Measurements from ENCODE around the gene PTPRT. TPM values are rescaled to one million over a fixed set of nuclear protein-coding genes. Genes with fewer than 3 reads are reported as not detected.

PTPRT gene
- total and polyA plus RNA-seq, 4 donors = 0.03 to 0.19 (median 0.18) TPM; not detected in 1

DNA sequence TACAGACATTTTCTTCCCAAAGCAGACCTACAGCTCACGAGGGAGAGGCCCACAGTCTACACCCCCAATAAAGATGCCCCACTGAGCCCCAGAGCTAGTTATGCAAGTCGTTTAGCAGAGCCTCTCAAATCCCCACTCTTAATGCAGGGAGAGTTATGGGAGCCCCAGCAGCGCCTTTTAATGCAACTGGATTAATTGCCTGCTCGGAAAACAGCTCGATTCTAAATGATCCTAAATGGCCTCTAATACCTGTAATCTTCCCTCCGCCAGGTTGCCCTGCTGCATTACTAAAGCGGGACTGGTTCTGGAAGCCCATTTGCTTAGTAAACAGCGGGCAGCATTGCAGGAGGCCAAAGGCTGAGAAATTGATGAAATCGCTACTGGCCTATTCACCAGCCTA, 656.9 kb downstream of the PTPRT start:
- WGBS, 2 donors = 93 to 95% methylated on average over 9 of the region's 9 CpGs
- Histone ChIP-seq H3K36me3 (ENCODE audit: control insufficient read depth in 1 of 2, insufficient read depth in 2 of 2, low read length in 1 of 2) (no peaks in the 10 kb centered on the region), H3K27me3 (ENCODE audit: control insufficient read depth in 1 of 2, insufficient read depth in 2 of 2, low read length in 1 of 2) (no peaks in the 10 kb centered on the region), H3K4me1 (ENCODE audit: control insufficient read depth in 1 of 2, insufficient read depth in 2 of 2, low read length in 2 of 2) (no peaks in the 10 kb centered on the region), H3K27ac (ENCODE audit: low read depth in 1 of 2, low read length in 2 of 2) (no peak overlapping the region), H3K4me3 (ENCODE audit: low read length in 2 of 2) (no peak overlapping the region), H3K9me3 (ENCODE audit: control insufficient read depth, low read length) (no peaks in the 10 kb centered on the region)
- ATAC-seq (ENCODE audit: low FRiP score) = no peak
- intact Hi-C loops (cut with DNase I) = no loop called here
- no peak for DNase-seq

DNA sequence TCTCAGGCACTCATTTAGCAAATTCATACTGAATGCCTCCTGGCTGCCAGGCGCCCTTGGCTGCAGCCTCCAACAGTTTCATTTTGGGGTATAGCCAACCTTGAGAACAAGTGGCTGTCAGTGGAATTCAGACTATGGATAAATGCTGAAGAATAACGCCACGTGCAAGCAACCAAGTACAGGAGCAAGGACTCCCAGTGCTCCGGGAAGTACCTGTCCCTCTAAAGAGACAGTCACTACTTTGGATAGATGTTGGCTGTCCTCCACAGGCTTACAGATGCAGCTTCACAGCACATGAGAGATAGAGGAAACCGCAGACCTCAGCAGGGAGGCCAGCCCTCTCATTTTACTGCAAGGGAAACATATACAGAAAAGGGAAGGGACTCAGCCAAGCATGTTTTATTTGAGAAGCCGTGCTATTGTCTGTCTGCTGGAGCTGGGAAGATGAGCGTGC, 658.2 kb downstream of the PTPRT start:
- intact Hi-C loops (cut with DNase I) = no loop called here
- no peaks in the 10 kb centered on the region for H3K36me3 ChIP-seq (ENCODE audit: control insufficient read depth in 1 of 2, insufficient read depth in 2 of 2, low read length in 1 of 2)
- DNase-seq (peak in 1 of 2 donors; percentile 61), ATAC-seq (ENCODE audit: low FRiP score) (no peak)
- no peaks in the 10 kb centered on the region for H3K27me3 ChIP-seq (ENCODE audit: control insufficient read depth in 1 of 2, insufficient read depth in 2 of 2, low read length in 1 of 2)
- no peaks in the 10 kb centered on the region for H3K4me1 ChIP-seq (ENCODE audit: control insufficient read depth in 1 of 2, insufficient read depth in 2 of 2, low read length in 2 of 2)
- no peak overlapping the region for H3K4me3 ChIP-seq (ENCODE audit: low read length in 2 of 2)
- H3K27ac ChIP-seq (ENCODE audit: low read depth in 1 of 2, low read length in 2 of 2) = no peak overlapping the region
- 27 to 32% methylated on average over 7 of the region's 7 CpGs for WGBS, 2 donors
- no peaks in the 10 kb centered on the region for H3K9me3 ChIP-seq (ENCODE audit: control insufficient read depth, low read length)

DNA sequence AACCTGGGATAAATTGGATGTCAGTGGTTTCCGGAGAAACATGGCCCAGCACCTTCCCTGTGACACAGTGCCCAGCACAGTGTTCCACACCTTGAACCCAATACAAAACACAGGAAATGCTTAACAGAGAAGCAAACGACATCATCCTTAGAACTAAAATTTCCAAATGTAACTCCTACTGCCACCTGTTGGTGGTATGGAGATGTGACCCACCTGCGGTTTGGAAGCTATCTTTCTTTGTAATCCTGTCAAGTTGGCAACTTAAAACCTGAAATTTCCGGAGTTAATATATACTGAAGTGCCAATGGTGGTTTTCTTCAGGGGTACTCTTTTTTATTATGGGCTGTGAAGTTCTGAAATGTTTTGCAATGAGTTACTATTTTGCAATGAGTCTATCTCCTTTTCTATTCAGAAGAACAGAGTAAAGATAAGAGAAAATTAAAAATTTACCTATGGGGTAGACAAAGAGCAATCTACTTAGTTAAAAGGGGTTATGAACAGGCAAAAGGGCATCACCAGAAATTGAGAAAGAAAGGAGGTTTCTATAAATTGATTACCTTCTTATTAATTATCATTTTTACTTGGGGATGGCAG, 658.8 kb downstream of the PTPRT start:
- Histone ChIP-seq H3K27ac (ENCODE audit: low read depth in 1 of 2, low read length in 2 of 2) (no peak overlapping the region), H3K4me1 (ENCODE audit: control insufficient read depth in 1 of 2, insufficient read depth in 2 of 2, low read length in 2 of 2) (no peaks in the 10 kb centered on the region), H3K36me3 (ENCODE audit: control insufficient read depth in 1 of 2, insufficient read depth in 2 of 2, low read length in 1 of 2) (no peaks in the 10 kb centered on the region), H3K27me3 (ENCODE audit: control insufficient read depth in 1 of 2, insufficient read depth in 2 of 2, low read length in 1 of 2) (no peaks in the 10 kb centered on the region), H3K9me3 (ENCODE audit: control insufficient read depth, low read length) (no peaks in the 10 kb centered on the region), H3K4me3 (ENCODE audit: low read length in 2 of 2) (no peak overlapping the region)
- 46 to 50% methylated on average over 4 of the region's 4 CpGs for whole genome bisulfite sequencing, 2 donors
- DNase-seq (no peak), ATAC-seq (ENCODE audit: low FRiP score) (no peak)
- intact Hi-C loops (cut with DNase I) = no loop called here

DNA sequence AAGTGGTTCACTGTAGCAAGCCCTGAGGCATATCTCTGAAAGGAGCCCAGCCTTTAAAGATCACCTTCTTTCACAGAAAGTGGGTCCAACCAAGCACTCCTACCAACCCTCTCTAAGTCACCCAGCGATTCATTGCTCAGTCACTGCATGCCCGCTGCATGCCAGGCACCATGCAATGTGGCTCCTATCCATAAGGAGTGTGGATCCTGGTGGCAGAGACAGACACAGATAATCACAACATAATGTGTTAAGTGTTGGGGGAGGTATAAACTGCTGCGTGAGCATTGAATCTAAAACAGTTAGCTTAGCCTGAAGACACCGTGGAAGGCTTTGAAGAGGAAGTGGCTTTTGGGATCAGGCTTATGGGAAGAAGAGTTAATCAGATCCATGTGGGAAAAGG, 659.5 kb downstream of the PTPRT start:
- H3K27ac ChIP-seq (ENCODE audit: low read depth in 1 of 2, low read length in 2 of 2) = no peak overlapping the region
- WGBS, 2 donors = 95 to 96% methylated on average over 4 of the region's 4 CpGs
- intact Hi-C loops (cut with DNase I) = no loop called here
- ATAC-seq (ENCODE audit: low FRiP score) (no peak), DNase-seq (no peak)
- no peaks in the 10 kb centered on the region for H3K27me3 ChIP-seq (ENCODE audit: control insufficient read depth in 1 of 2, insufficient read depth in 2 of 2, low read length in 1 of 2)
- H3K4me1 ChIP-seq (ENCODE audit: control insufficient read depth in 1 of 2, insufficient read depth in 2 of 2, low read length in 2 of 2) = no peaks in the 10 kb centered on the region
- no peaks in the 10 kb centered on the region for H3K36me3 ChIP-seq (ENCODE audit: control insufficient read depth in 1 of 2, insufficient read depth in 2 of 2, low read length in 1 of 2)
- no peaks in the 10 kb centered on the region for H3K9me3 ChIP-seq (ENCODE audit: control insufficient read depth, low read length)
- H3K4me3 ChIP-seq (ENCODE audit: low read length in 2 of 2) = no peak overlapping the region

DNA sequence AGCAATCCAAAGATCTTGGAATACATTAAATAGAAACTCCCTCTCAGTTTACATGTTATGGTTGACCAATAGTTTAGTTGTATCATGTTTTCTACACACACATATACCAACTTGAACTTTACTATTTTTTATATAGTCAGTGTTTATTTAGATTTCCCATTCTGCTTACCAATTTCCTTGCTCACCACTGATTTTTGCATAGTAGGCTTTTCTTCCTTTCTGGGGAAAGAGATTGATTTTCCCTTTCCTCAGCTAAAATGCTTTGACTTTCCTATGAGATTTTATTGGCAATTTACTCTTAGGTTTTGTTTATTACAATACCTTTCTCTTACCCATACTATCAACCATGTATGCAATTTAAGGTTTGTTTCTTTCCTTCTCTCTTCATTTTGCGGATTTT, 665.6 kb downstream of the PTPRT start:
- H3K4me3 ChIP-seq (ENCODE audit: low read length in 2 of 2) = no peak overlapping the region
- no peak overlapping the region for H3K27ac ChIP-seq (ENCODE audit: low read depth in 1 of 2, low read length in 2 of 2)
- H3K9me3 ChIP-seq (ENCODE audit: control insufficient read depth, low read length) = no peaks in the 10 kb centered on the region
- intact Hi-C loops (cut with DNase I) = no loop called here
- no peaks in the 10 kb centered on the region for H3K27me3 ChIP-seq (ENCODE audit: control insufficient read depth in 1 of 2, insufficient read depth in 2 of 2, low read length in 1 of 2)
- no peak for ATAC-seq (ENCODE audit: low FRiP score)
- 83 to 96% methylated on average over 1 of the region's 1 CpG for WGBS, 2 donors
- no peaks in the 10 kb centered on the region for H3K4me1 ChIP-seq (ENCODE audit: control insufficient read depth in 1 of 2, insufficient read depth in 2 of 2, low read length in 2 of 2)
- no peaks in the 10 kb centered on the region for H3K36me3 ChIP-seq (ENCODE audit: control insufficient read depth in 1 of 2, insufficient read depth in 2 of 2, low read length in 1 of 2)
- no peak for DNase-seq

DNA sequence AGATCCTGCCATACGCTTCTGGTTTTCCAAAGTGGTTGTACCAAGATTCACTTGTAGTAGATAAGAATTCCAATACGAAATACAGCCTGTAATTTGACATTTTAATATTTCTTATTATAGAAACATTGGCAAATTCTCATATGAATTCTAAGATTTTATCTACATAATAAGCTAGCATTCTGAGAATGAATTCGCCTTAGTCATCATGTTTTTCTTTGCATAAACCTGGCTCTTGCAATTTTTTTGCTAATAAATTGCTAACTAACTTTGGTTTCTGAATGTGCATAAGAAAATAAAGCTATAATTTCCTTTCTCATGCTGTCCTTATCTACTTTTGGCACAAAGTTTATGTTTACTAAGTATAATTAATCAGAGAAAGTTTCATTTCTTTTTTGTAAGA, 673.0 kb downstream of the PTPRT start:
- Histone ChIP-seq H3K27ac (ENCODE audit: low read depth in 1 of 2, low read length in 2 of 2) (no peak overlapping the region), H3K4me3 (ENCODE audit: low read length in 2 of 2) (no peak overlapping the region), H3K9me3 (ENCODE audit: control insufficient read depth, low read length) (no peaks in the 10 kb centered on the region), H3K27me3 (ENCODE audit: control insufficient read depth in 1 of 2, insufficient read depth in 2 of 2, low read length in 1 of 2) (no peaks in the 10 kb centered on the region), H3K36me3 (ENCODE audit: control insufficient read depth in 1 of 2, insufficient read depth in 2 of 2, low read length in 1 of 2) (no peaks in the 10 kb centered on the region), H3K4me1 (ENCODE audit: control insufficient read depth in 1 of 2, insufficient read depth in 2 of 2, low read length in 2 of 2) (no peaks in the 10 kb centered on the region)
- no peak for DNase-seq
- whole genome bisulfite sequencing, 2 donors = 35 to 40% methylated on average over 3 of the region's 3 CpGs
- intact Hi-C loops (cut with DNase I) = no loop called here
- ATAC-seq (ENCODE audit: low FRiP score) = no peak

DNA sequence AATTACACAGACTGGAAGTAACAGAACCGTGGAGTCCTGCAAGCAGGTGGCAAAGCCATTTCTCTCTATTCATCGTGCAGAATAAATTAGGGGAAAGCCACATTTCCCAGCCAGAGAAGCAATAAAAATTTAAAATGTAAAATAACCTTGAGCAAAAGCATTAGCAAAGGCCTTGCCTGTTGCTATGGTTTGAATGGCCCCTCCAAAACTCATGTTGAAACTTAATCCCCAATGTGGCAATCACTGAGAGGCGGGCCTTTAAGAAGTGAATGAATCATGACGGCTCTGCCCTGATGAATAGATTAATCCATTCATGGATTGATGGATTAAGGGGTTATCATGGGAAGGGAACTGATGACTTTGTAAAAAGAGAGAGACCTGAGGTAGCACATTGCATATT, 679.0 kb downstream of the PTPRT start:
- 85 to 90% methylated on average over 4 of the region's 4 CpGs for WGBS, 2 donors
- no peaks in the 10 kb centered on the region for H3K4me1 ChIP-seq (ENCODE audit: control insufficient read depth in 1 of 2, insufficient read depth in 2 of 2, low read length in 2 of 2)
- intact Hi-C loops (cut with DNase I) = no loop called here
- ATAC-seq (ENCODE audit: low FRiP score) (no peak), DNase-seq (no peak)
- no peak overlapping the region for H3K27ac ChIP-seq (ENCODE audit: low read depth in 1 of 2, low read length in 2 of 2)
- no peaks in the 10 kb centered on the region for H3K27me3 ChIP-seq (ENCODE audit: control insufficient read depth in 1 of 2, insufficient read depth in 2 of 2, low read length in 1 of 2)
- H3K4me3 ChIP-seq (ENCODE audit: low read length in 2 of 2) = no peak overlapping the region
- no peaks in the 10 kb centered on the region for H3K9me3 ChIP-seq (ENCODE audit: control insufficient read depth, low read length)
- H3K36me3 ChIP-seq (ENCODE audit: control insufficient read depth in 1 of 2, insufficient read depth in 2 of 2, low read length in 1 of 2) = no peaks in the 10 kb centered on the region

DNA sequence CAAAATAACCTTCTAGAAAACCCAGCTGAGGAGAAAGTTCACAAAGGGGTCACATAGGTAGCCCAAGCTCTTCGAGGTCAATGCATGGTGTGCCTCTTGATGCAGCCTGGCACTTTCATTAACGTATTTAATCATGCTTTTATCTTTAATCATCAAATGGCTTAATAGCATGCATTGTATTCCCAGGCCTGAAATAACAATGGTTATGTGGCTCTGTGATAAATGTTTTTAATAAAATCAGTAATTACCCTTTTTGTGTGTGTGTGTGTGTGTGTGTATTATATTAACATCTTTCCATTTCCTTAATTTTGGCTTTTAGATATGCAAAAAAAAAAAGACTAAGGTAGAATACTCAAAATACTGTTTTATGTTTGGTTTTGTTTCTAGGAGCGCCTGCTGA, 681.8 kb downstream of the PTPRT start:
- Histone ChIP-seq H3K4me3 (ENCODE audit: low read length in 2 of 2) (no peak overlapping the region), H3K27ac (ENCODE audit: low read depth in 1 of 2, low read length in 2 of 2) (no peak overlapping the region), H3K27me3 (ENCODE audit: control insufficient read depth in 1 of 2, insufficient read depth in 2 of 2, low read length in 1 of 2) (no peaks in the 10 kb centered on the region), H3K9me3 (ENCODE audit: control insufficient read depth, low read length) (no peaks in the 10 kb centered on the region), H3K4me1 (ENCODE audit: control insufficient read depth in 1 of 2, insufficient read depth in 2 of 2, low read length in 2 of 2) (no peaks in the 10 kb centered on the region), H3K36me3 (ENCODE audit: control insufficient read depth in 1 of 2, insufficient read depth in 2 of 2, low read length in 1 of 2) (no peaks in the 10 kb centered on the region)
- 80 to 85% methylated on average over 3 of the region's 3 CpGs for WGBS, 2 donors
- ATAC-seq (ENCODE audit: low FRiP score) (no peak), DNase-seq (no peak)
- intact Hi-C loops (cut with DNase I) = no loop called here

DNA sequence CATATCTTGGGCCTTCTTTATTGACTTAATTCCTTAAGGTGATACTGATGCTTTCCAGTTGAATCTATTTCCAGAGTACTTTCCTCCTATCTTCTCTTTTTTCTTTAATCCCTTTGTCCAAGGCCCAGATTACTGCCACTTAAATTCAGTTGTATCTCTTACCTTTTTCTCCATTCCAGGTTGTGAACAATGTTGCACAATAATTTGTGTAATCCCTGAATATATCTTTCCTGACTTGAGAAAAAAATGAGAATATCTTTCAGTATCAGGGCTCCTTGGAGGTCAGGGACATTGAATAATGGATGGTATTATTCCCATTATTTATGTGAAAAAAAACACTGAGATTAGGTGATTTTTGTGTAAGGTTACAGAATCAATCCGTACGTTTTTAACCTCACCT, 683.3 kb downstream of the PTPRT start:
- Histone ChIP-seq H3K27ac (ENCODE audit: low read depth in 1 of 2, low read length in 2 of 2) (no peak overlapping the region), H3K9me3 (ENCODE audit: control insufficient read depth, low read length) (no peaks in the 10 kb centered on the region), H3K27me3 (ENCODE audit: control insufficient read depth in 1 of 2, insufficient read depth in 2 of 2, low read length in 1 of 2) (no peaks in the 10 kb centered on the region), H3K4me3 (ENCODE audit: low read length in 2 of 2) (no peak overlapping the region), H3K36me3 (ENCODE audit: control insufficient read depth in 1 of 2, insufficient read depth in 2 of 2, low read length in 1 of 2) (no peaks in the 10 kb centered on the region), H3K4me1 (ENCODE audit: control insufficient read depth in 1 of 2, insufficient read depth in 2 of 2, low read length in 2 of 2) (no peaks in the 10 kb centered on the region)
- WGBS, 2 donors = 75 to 89% methylated on average over 2 of the region's 2 CpGs
- ATAC-seq (ENCODE audit: low FRiP score) (no peak), DNase-seq (no peak)
- intact Hi-C loops (cut with DNase I) = no loop called here

Data from aorta (tissue), 5 donors.